Stimulated activated CD4-positive, alpha-beta T cell treated with anti-CD3 and anti-CD28 coated beads, Interleukin-12 subunit alpha, Interleukin-12 subunit beta, amount 100 ng/mL, for 48 hours (primary cell): ENCODE data around the gene PLXDC2.

ENCODE experiments used
- DNase-seq, 3 donors: peaks; one replicate each; pipeline ENCODE4 v3.0.0-alpha.2; 2020; ENCODE audit warnings: low read depth in 2 of 3, low spot score in 1 of 3

The PLXDC2 gene

GRCh38 chr10:19857876-19858275 is 41.6 kb downstream of the PLXDC2 start:
- DNase-seq, result no peak

GRCh38 chr10:19860107-19860506 is 43.9 kb downstream of the PLXDC2 start:
- no peak for DNase-seq

- no peak for DNase-seq
Observed at GRCh38 chr10:19862811-19863515, 46.7 kb downstream of the PLXDC2 start.

- no peak for DNase-seq
Observed at GRCh38 chr10:19865676-19866075, 49.4 kb downstream of the PLXDC2 start.

- DNase-seq, result no peak
Observed at GRCh38 chr10:19869370-19869769, 53.1 kb downstream of the PLXDC2 start.

GRCh38 chr10:19872504-19873271 is 56.5 kb downstream of the PLXDC2 start:
- DNase-seq, result no peak

- DNase-seq, result no peak
Observed at GRCh38 chr10:19874190-19874589, 58.0 kb downstream of the PLXDC2 start.

GRCh38 chr10:19874791-19875190 is 58.6 kb downstream of the PLXDC2 start:
- no peak for DNase-seq

GRCh38 chr10:19876570-19876969 is 60.3 kb downstream of the PLXDC2 start:
- DNase-seq, result no peak

- DNase-seq, result no peak
Observed at GRCh38 chr10:19877466-19878255, 61.4 kb downstream of the PLXDC2 start.

- DNase-seq, result no peak
Observed at GRCh38 chr10:19882621-19883020, 66.4 kb downstream of the PLXDC2 start.

- DNase-seq, result no peak
Observed at GRCh38 chr10:19888061-19888660, 71.9 kb downstream of the PLXDC2 start.

- DNase-seq, result no peak
Observed at GRCh38 chr10:19889256-19889655, 73.0 kb downstream of the PLXDC2 start.

- no peak for DNase-seq
Observed at GRCh38 chr10:19891429-19891828, 75.2 kb downstream of the PLXDC2 start.

- DNase-seq, result no peak
Observed at GRCh38 chr10:19892270-19892669, 76.0 kb downstream of the PLXDC2 start.

- no peak for DNase-seq
Observed at GRCh38 chr10:19892677-19893076, 76.4 kb downstream of the PLXDC2 start.

GRCh38 chr10:19895500-19895899 is 79.3 kb downstream of the PLXDC2 start:
- no peak for DNase-seq

GRCh38 chr10:19902456-19902855 is 86.2 kb downstream of the PLXDC2 start:
- DNase-seq, result no peak

GRCh38 chr10:19904202-19904661 is 88.0 kb downstream of the PLXDC2 start:
- DNase-seq, result no peak

- DNase-seq, result no peak
Observed at GRCh38 chr10:19906108-19906791, 90.0 kb downstream of the PLXDC2 start.
